Liver (tissue), 9 donors: ENCODE results near the gene AMACR. TPM values are rescaled to one million over a fixed set of nuclear protein-coding genes. Genes with fewer than 3 reads are reported as not detected.

Experiments used
- DNase-seq: peaks from one replicate; pipeline ENCODE4 v3.0.0-alpha.2; 2017; ENCODE audit warnings: low spot score
- H3K27ac ChIP-seq, 2 donors: one replicate each; pipeline ENCODE4 v1.7.0; 2013; ENCODE audit warnings: inconsistent platforms in 2 of 2, low read length in 2 of 2, control low read depth in 1 of 2, low read depth in 1 of 2, mild to moderate bottlenecking in 1 of 2
- H3K27me3 ChIP-seq, 4 donors: one replicate each; pipeline versions ENCODE4 v1.6.1 to v1.7.0; 2013; ENCODE audit warnings: low read length in 3 of 4, inconsistent platforms in 1 of 4, mild to moderate bottlenecking in 1 of 4, moderate library complexity in 1 of 4; ENCODE audit not compliant: control insufficient read depth in 4 of 4, insufficient read depth in 4 of 4
- H3K36me3 ChIP-seq, 4 donors: one replicate each; pipeline versions ENCODE4 v1.6.1 to v1.7.0; 2013; ENCODE audit warnings: low read length in 3 of 4, mild to moderate bottlenecking in 3 of 4, low read depth in 1 of 4, moderate library complexity in 1 of 4; ENCODE audit not compliant: control insufficient read depth in 4 of 4, insufficient read depth in 3 of 4
- H3K4me1 ChIP-seq, 4 donors: one replicate each; pipeline versions ENCODE4 v1.6.1 to v1.7.0; 2013; ENCODE audit warnings: low read length in 3 of 4, mild to moderate bottlenecking in 3 of 4, moderate library complexity in 1 of 4; ENCODE audit not compliant: control insufficient read depth in 4 of 4, insufficient read depth in 4 of 4
- H3K4me3 ChIP-seq, 3 donors: one replicate each; pipeline versions ENCODE4 v1.6.1 to v1.7.0; 2013; ENCODE audit warnings: low read length in 3 of 3, control low read depth in 1 of 3, low read depth in 1 of 3, mild to moderate bottlenecking in 1 of 3
- H3K9ac ChIP-seq, 2 donors: one replicate each; pipeline ENCODE4 v1.7.0; 2013; ENCODE audit warnings: low read length in 2 of 2, mild to moderate bottlenecking in 2 of 2, moderate library complexity in 2 of 2, control low read depth in 1 of 2, low read depth in 1 of 2
- H3K9me3 ChIP-seq, 4 donors: one replicate each; pipeline versions ENCODE4 v1.6.1 to v1.7.0; 2013; ENCODE audit warnings: low read length in 3 of 4; ENCODE audit not compliant: control insufficient read depth in 4 of 4
- ATF3 ChIP-seq: IDR thresholded peaks from 2 replicates; pipeline ENCODE4 v1.6.1; 2016; ENCODE audit warnings: antibody characterized with exemption
- EGR1 ChIP-seq, 2 donors: IDR thresholded peaks; 2 replicates each; pipeline ENCODE4 v1.6.1; 2016 to 2018; ENCODE audit warnings: antibody characterized with exemption in 2 of 2, low read depth in 2 of 2
- FOXA1 ChIP-seq: IDR thresholded peaks from 2 replicates; pipeline ENCODE4 v1.6.1; 2016; ENCODE audit warnings: antibody characterized with exemption
- FOXA2 ChIP-seq: IDR thresholded peaks from 2 replicates; pipeline ENCODE4 v1.6.1; 2016; ENCODE audit warnings: antibody characterized with exemption
- GABPA ChIP-seq, 2 donors: IDR thresholded peaks in 1 of 2; conservative IDR thresholded peaks in 1 of 2; 2 replicates each; pipeline ENCODE4 v1.6.1; 2016; ENCODE audit warnings: antibody characterized with exemption in 2 of 2, mild to moderate bottlenecking in 1 of 2, moderate library complexity in 1 of 2
- HNF4G ChIP-seq: IDR thresholded peaks from 2 replicates; pipeline ENCODE4 v1.6.1; 2016; ENCODE audit warnings: antibody characterized with exemption
- MAX ChIP-seq: IDR thresholded peaks from 2 replicates; pipeline ENCODE4 v1.6.1; 2016; ENCODE audit warnings: antibody characterized with exemption
- NR2F2 ChIP-seq: IDR thresholded peaks from 2 replicates; pipeline ENCODE4 v1.6.1; 2016; ENCODE audit warnings: antibody characterized with exemption
- RAD21 ChIP-seq, 2 donors: IDR thresholded peaks; 2 replicates each; pipeline ENCODE4 v1.6.1; 2016; ENCODE audit warnings: antibody characterized with exemption in 2 of 2, mild to moderate bottlenecking in 2 of 2
- RXRA ChIP-seq, 2 donors: IDR thresholded peaks; 2 replicates each; pipeline ENCODE4 v1.6.1; 2017 to 2018; ENCODE audit warnings: antibody characterized with exemption in 2 of 2, mild to moderate bottlenecking in 1 of 2
- SP1 ChIP-seq: IDR thresholded peaks from 2 replicates; pipeline ENCODE4 v1.6.1; 2018; ENCODE audit warnings: antibody characterized with exemption, mild to moderate bottlenecking
- TAF1 ChIP-seq: conservative IDR thresholded peaks from 2 replicates; pipeline ENCODE4 v1.6.1; 2016; ENCODE audit warnings: antibody characterized with exemption, mild to moderate bottlenecking
- YY1 ChIP-seq: IDR thresholded peaks from 2 replicates; pipeline ENCODE4 v1.6.1; 2016; ENCODE audit warnings: antibody characterized with exemption, mild to moderate bottlenecking
- ZBTB33 ChIP-seq: IDR thresholded peaks from 2 replicates; pipeline ENCODE4 v1.6.1; 2016; ENCODE audit warnings: antibody characterized with exemption
- WGBS: extraction: QIAGEN DNeasy Blood & Tissue Kit; methylation state at CpG from one replicate; pipeline ENCODE4 v1.1.7; 2013; 5-methylcytosine and 5-hydroxymethylcytosine counted together
- polyA plus RNA-seq, 2 donors: library from polyadenylated mRNA; stranded (reverse) in 1 of 2; unstranded in 1 of 2; fragments of 200-250 nt in 1 of 2; fragments of >200 nt in 1 of 2; fragmentation: Nextera tagmentation in 1 of 2; extraction: Ambion mirVana in 1 of 2; gene quantifications; one replicate each; pipeline versions ENCODE4 v1.2.1 to v1.2.3, GENCODE V29; 2013 to 2015
- total RNA-seq, 2 donors: library from RNA; depleted of rRNA; stranded (reverse); fragments of >200 nt; gene quantifications; one replicate each; pipeline ENCODE4 v1.2.3, GENCODE V29; 2014
- TF ChIP-seq, protein P1 (sequence below): IDR thresholded peaks from 2 replicates; pipeline ENCODE4 v1.6.1; 2016; ENCODE audit warnings: antibody characterized with exemption, mild to moderate bottlenecking
- TF ChIP-seq, protein P2 (sequence below): fragments of 150-350 bp; IDR thresholded peaks from 2 replicates; pipeline ENCODE4 v1.5.1; 2017; ENCODE audit warnings: improper control_type of control experiment, low read depth, low read length; ENCODE audit not compliant: missing input control
- donor health status: healthy.
- donor health status: healthy.
- donor health status: healthy.
- donor health status: healthy.
- donor health status: healthy.

The AMACR gene
- total and polyA plus RNA-seq, 4 donors: 15.6 to 48.5 (median 31.7) TPM

DNA sequence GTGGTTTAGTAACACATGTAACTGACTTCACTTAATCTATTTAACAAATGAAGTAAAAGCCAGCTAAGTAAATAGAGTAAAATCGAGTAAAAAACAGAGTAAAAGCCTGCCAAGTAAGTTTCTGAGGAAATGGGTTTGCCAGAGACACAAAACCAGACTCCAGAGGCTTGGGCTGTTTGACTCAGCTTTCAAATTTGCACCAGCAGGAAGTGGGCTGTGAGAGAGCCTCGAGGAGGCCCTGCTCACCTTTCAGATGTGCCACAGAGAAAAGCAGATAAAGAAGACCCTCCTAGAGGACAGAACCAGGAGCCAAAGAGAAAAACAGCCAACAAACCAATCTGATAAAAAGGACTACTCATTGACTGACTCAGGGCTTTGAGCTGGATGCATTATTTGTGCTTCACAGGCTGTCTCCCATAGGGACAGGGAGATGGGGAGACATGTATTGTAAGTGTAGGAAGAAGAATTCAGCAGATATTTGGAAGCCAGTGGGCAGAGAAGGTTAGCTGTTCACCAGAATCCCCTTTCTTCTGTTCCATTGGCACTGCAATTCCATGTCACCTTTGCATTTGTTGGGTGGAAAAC lies 14.4 kb upstream of the AMACR start:
- no peak overlapping the region for H3K27ac ChIP-seq
- 20% methylated on average over 2 of the region's 2 CpGs for WGBS
- no peak for TF ChIP-seq YY1
- no peak for TF ChIP-seq ZBTB33
- TF ChIP-seq, protein P1, sequence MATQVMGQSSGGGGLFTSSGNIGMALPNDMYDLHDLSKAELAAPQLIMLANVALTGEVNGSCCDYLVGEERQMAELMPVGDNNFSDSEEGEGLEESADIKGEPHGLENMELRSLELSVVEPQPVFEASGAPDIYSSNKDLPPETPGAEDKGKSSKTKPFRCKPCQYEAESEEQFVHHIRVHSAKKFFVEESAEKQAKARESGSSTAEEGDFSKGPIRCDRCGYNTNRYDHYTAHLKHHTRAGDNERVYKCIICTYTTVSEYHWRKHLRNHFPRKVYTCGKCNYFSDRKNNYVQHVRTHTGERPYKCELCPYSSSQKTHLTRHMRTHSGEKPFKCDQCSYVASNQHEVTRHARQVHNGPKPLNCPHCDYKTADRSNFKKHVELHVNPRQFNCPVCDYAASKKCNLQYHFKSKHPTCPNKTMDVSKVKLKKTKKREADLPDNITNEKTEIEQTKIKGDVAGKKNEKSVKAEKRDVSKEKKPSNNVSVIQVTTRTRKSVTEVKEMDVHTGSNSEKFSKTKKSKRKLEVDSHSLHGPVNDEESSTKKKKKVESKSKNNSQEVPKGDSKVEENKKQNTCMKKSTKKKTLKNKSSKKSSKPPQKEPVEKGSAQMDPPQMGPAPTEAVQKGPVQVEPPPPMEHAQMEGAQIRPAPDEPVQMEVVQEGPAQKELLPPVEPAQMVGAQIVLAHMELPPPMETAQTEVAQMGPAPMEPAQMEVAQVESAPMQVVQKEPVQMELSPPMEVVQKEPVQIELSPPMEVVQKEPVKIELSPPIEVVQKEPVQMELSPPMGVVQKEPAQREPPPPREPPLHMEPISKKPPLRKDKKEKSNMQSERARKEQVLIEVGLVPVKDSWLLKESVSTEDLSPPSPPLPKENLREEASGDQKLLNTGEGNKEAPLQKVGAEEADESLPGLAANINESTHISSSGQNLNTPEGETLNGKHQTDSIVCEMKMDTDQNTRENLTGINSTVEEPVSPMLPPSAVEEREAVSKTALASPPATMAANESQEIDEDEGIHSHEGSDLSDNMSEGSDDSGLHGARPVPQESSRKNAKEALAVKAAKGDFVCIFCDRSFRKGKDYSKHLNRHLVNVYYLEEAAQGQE: no peak
- no peak for TF ChIP-seq SP1
- no peak for DNase-seq
- H3K9ac ChIP-seq: no peak overlapping the region
- H3K4me1 ChIP-seq: peaks cover 5 to 26% (median 19%) of the 10 kb centered on the region in 4 donors
- no peak overlapping the region for H3K4me3 ChIP-seq
- H3K36me3 ChIP-seq: peaks cover 0 to 3% (median under 1%) of the 10 kb centered on the region in 4 donors
- H3K27me3 ChIP-seq: no peaks in the 10 kb centered on the region
- H3K9me3 ChIP-seq: no peaks in the 10 kb centered on the region

GRCh38 chr5:34021334-34021733 lies 13.5 kb upstream of the AMACR start:
- DNase-seq: no peak
- Histone ChIP-seq H3K27me3 (no peaks in the 10 kb centered on the region), H3K36me3 (peaks cover 0 to 3% (median under 1%) of the 10 kb centered on the region in 4 donors), H3K9me3 (no peaks in the 10 kb centered on the region), H3K9ac (no peak overlapping the region), H3K4me1 (peaks cover 3 to 33% (median 21%) of the 10 kb centered on the region in 4 donors), H3K4me3 (no peak overlapping the region), H3K27ac (no peak overlapping the region)
- no peak for TF ChIP-seq EGR1 (IDR thresholded peaks at IDR 0.05; ENCODE audit: low read depth in 2 of 2)
- no peak for TF ChIP-seq GABPA (IDR thresholded peaks at IDR 0.05 in 1 of 2, conservative IDR thresholded peaks at IDR 0.05 in 1 of 2)
- TF ChIP-seq, protein P1: no peak
- no peak for TF ChIP-seq TAF1
- TF ChIP-seq ATF3: no peak
- TF ChIP-seq RAD21 (IDR thresholded peaks at IDR 0.05): no peak
- no peak for TF ChIP-seq MAX
- TF ChIP-seq HNF4G: no peak
- TF ChIP-seq ZBTB33: no peak
- no peak for TF ChIP-seq SP1
- TF ChIP-seq YY1: no peak
- TF ChIP-seq, protein P2, sequence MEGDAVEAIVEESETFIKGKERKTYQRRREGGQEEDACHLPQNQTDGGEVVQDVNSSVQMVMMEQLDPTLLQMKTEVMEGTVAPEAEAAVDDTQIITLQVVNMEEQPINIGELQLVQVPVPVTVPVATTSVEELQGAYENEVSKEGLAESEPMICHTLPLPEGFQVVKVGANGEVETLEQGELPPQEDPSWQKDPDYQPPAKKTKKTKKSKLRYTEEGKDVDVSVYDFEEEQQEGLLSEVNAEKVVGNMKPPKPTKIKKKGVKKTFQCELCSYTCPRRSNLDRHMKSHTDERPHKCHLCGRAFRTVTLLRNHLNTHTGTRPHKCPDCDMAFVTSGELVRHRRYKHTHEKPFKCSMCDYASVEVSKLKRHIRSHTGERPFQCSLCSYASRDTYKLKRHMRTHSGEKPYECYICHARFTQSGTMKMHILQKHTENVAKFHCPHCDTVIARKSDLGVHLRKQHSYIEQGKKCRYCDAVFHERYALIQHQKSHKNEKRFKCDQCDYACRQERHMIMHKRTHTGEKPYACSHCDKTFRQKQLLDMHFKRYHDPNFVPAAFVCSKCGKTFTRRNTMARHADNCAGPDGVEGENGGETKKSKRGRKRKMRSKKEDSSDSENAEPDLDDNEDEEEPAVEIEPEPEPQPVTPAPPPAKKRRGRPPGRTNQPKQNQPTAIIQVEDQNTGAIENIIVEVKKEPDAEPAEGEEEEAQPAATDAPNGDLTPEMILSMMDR: no peak
- no peak for TF ChIP-seq RXRA (IDR thresholded peaks at IDR 0.05)
- no peak for TF ChIP-seq FOXA2
- TF ChIP-seq FOXA1: no peak
- no peak for TF ChIP-seq NR2F2
- 78% methylated on average over 2 of the region's 2 CpGs for WGBS
